Fibroblast of lung (primary cell): ENCODE measurements around the gene TPCN2. TPM values are rescaled to one million over a fixed set of nuclear protein-coding genes. Genes with fewer than 3 reads are reported as not detected.
"Not testable (repeated sequence)": the region's sequence is repeated elsewhere in the genome, so short reads cannot be mapped to it uniquely, and the experiment has no call there.

Experiments
- DNase-seq, 2 donors: peaks; one replicate each; pipeline versions ENCODE4 v3.0.0 to v3.0.0-alpha.2; 2010; ENCODE audit warnings: low read depth in 2 of 2
- H2AFZ ChIP-seq: 2 replicates; pipeline ENCODE4 v1.5.1; 2012; ENCODE audit warnings: low read length, control low read depth, inconsistent platforms
- H3K27ac ChIP-seq: 2 replicates; pipeline ENCODE4 v1.5.1; 2011; ENCODE audit warnings: low read length, control low read depth; ENCODE audit not compliant: insufficient read depth
- H3K27me3 ChIP-seq: 2 replicates; pipeline ENCODE4 v1.5.1; 2011; ENCODE audit warnings: mild to moderate bottlenecking, low read length; ENCODE audit not compliant: control insufficient read depth, insufficient read depth
- H3K36me3 ChIP-seq: 2 replicates; pipeline ENCODE4 v1.5.1; 2011; ENCODE audit warnings: low read length; ENCODE audit not compliant: control insufficient read depth, insufficient read depth
- H3K4me1 ChIP-seq: 2 replicates; pipeline ENCODE4 v1.5.1; 2011; ENCODE audit warnings: low read length; ENCODE audit not compliant: control insufficient read depth, insufficient read depth; ENCODE audit errors: extremely low read depth
- H3K4me2 ChIP-seq: 2 replicates; pipeline ENCODE4 v1.5.1; 2011; ENCODE audit warnings: low read length, control low read depth; ENCODE audit not compliant: insufficient read depth; ENCODE audit errors: extremely low read depth
- H3K4me3 ChIP-seq, 4 experiments: fragments of 200-600 bp in 1 of 4; sonication (generic) in 1 of 4; replicated peaks in 1 of 4; 2 replicates each; pipeline ENCODE4 v1.5.1; 2011 to 2016; ENCODE audit warnings: low read length in 4 of 4, low read depth in 3 of 4, mild to moderate bottlenecking in 3 of 4, control low read depth in 2 of 4, inconsistent platforms in 1 of 4, mixed read lengths in 1 of 4; ENCODE audit not compliant: insufficient read depth in 1 of 4; ENCODE audit errors: control extremely low read depth in 1 of 4
- H3K79me2 ChIP-seq: 2 replicates; pipeline ENCODE4 v1.5.1; 2012; ENCODE audit warnings: mild to moderate bottlenecking, low read length, inconsistent platforms; ENCODE audit not compliant: control insufficient read depth, insufficient read depth
- H3K9ac ChIP-seq: 2 replicates; pipeline ENCODE4 v1.5.1; 2011; ENCODE audit warnings: mild to moderate bottlenecking, low read length, control low read depth; ENCODE audit not compliant: insufficient read depth
- H3K9me3 ChIP-seq: 2 replicates; pipeline ENCODE4 v1.5.1; 2012; ENCODE audit warnings: low read depth, low read length; ENCODE audit not compliant: control insufficient read depth, insufficient read depth
- H4K20me1 ChIP-seq: 2 replicates; pipeline ENCODE4 v1.5.1; 2011; ENCODE audit warnings: low read length; ENCODE audit not compliant: control insufficient read depth, insufficient read depth; ENCODE audit errors: extremely low read depth
- EZH2 ChIP-seq: IDR thresholded peaks from 2 replicates; pipeline ENCODE4 v1.5.1; 2012; ENCODE audit warnings: low read length, control low read depth, mild to moderate bottlenecking; ENCODE audit errors: missing control alignments
- polyA plus RNA-seq, 2 donors: library from polyadenylated mRNA; depleted of rRNA in 1 of 2; stranded (reverse) in 1 of 2; unstranded in 1 of 2; fragments of >200 nt; gene quantifications; 2 replicates each; pipeline ENCODE4 v1.2.1, GENCODE V29; 2011 to 2012; ENCODE audit warnings: missing spikeins in 1 of 2
- total RNA-seq: library from RNA; depleted of rRNA; stranded (reverse); fragments of >200 nt; gene quantifications from 2 replicates; pipeline ENCODE4 v1.2.1, GENCODE V29; 2014
- TF ChIP-seq, protein P1 (sequence below), 2 donors: IDR thresholded peaks in 1 of 2; conservative IDR thresholded peaks in 1 of 2; 1 replicate in 1 of 2; 2 replicates in 1 of 2; pipeline ENCODE4 v1.5.1; 2011 to 2012; ENCODE audit warnings: low read length in 2 of 2, control low read depth in 1 of 2, inconsistent platforms in 1 of 2, low read depth in 1 of 2, mild to moderate bottlenecking in 1 of 2

Gene TPCN2
- total and polyA plus RNA-seq, 2 donors (not counting 1 experiment from before 2014, with no cell fraction given), result 9.7 to 11.7 TPM

DNA sequence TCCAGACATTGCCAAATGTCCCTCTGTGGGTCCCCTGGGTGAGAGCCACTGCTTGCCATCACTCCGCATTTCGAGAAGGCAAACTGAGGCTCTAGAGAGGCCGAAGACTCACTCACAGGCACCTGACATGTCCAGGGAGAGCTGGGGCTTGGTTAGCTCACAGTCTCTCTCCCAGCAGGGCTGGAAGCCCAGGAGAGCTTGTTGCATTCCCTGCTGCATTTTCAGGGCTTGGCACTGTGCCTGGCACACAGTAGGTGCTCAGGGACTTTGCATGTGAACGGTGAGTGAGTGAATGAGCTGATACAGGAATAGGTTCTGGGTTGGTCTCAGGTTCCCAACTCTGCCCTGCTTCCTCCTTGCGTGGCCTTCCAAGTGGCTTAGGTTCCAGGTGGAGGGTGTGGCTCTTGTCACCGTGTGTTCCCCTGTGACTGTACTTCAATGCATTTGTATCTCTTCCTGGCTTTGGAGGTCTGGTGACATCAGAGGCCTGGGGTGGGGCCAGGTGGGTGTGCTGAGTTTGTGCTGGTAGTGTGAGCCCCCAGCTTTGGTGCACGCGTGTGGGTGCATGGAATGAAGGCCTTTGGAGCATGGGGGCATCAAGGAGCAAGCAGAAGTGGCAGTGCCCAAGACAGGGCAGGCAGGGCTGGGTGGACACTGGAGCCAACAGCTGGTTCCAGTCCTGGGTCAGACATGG, 88.6 kb downstream of the TPCN2 start:
- H3K4me1 ChIP-seq, result peaks cover 3% of the 10 kb centered on the region

DNA sequence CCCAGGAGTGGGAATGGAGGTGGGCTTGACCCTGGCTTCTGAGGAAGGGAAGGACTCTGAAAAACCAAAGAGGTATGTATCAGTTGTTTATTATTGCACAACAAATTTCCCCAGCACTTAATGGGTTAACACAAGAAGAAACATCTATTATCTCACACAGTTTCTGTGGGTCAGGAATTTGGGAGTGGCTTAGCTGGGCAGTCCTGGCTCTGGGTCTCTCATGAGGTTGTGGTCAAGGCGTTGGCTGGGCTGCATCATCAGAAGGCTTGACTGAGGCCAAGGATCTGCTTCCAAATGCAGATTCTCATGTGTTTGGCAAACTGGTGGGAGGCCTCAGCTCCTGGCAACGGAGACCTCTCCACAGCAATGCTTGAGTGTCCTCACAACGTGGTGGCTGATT, 89.5 kb downstream of the TPCN2 start:
- Histone ChIP-seq H4K20me1 (no peaks in the 10 kb centered on the region), H3K9me3 (no peaks in the 10 kb centered on the region), H3K4me2 (no peak overlapping the region), H3K4me3 (no peak overlapping the region), H3K79me2 (no peaks in the 10 kb centered on the region), H3K9ac (no peak overlapping the region), H3K36me3 (no peaks in the 10 kb centered on the region), H3K27ac (no peak overlapping the region), H3K27me3 (no peaks in the 10 kb centered on the region), H3K4me1 (peaks cover 3% of the 10 kb centered on the region), H2AFZ (no peak overlapping the region)
- TF ChIP-seq, protein P1, sequence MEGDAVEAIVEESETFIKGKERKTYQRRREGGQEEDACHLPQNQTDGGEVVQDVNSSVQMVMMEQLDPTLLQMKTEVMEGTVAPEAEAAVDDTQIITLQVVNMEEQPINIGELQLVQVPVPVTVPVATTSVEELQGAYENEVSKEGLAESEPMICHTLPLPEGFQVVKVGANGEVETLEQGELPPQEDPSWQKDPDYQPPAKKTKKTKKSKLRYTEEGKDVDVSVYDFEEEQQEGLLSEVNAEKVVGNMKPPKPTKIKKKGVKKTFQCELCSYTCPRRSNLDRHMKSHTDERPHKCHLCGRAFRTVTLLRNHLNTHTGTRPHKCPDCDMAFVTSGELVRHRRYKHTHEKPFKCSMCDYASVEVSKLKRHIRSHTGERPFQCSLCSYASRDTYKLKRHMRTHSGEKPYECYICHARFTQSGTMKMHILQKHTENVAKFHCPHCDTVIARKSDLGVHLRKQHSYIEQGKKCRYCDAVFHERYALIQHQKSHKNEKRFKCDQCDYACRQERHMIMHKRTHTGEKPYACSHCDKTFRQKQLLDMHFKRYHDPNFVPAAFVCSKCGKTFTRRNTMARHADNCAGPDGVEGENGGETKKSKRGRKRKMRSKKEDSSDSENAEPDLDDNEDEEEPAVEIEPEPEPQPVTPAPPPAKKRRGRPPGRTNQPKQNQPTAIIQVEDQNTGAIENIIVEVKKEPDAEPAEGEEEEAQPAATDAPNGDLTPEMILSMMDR (conservative IDR thresholded peaks at IDR 0.05 in 1 of 2, IDR thresholded peaks at IDR 0.05 in 1 of 2; ENCODE audit: low read depth in 1 of 2, low read length in 2 of 2), result no peak
- no peak for TF ChIP-seq EZH2
- peak; percentile 70 to 91 for DNase-seq

More for the DNA sequence above, 88.6 kb downstream of the TPCN2 start:
- Histone ChIP-seq H3K27ac (no peak overlapping the region), H3K27me3 (no peaks in the 10 kb centered on the region), H3K79me2 (no peaks in the 10 kb centered on the region), H3K9ac (no peak overlapping the region), H3K9me3 (no peaks in the 10 kb centered on the region), H2AFZ (no peak overlapping the region), H3K4me3 (no peak overlapping the region), H4K20me1 (no peaks in the 10 kb centered on the region), H3K4me2 (no peak overlapping the region), H3K36me3 (no peaks in the 10 kb centered on the region)
- no peak for TF ChIP-seq EZH2
- TF ChIP-seq, protein P1 (conservative IDR thresholded peaks at IDR 0.05 in 1 of 2, IDR thresholded peaks at IDR 0.05 in 1 of 2; ENCODE audit: low read depth in 1 of 2, low read length in 2 of 2), result no peak
- DNase-seq, result no peak

- not testable (repeated sequence) for H3K27ac ChIP-seq, H3K4me1 ChIP-seq, H4K20me1 ChIP-seq, DNase-seq, H2AFZ ChIP-seq, H3K4me3 ChIP-seq, H3K27me3 ChIP-seq, H3K9ac ChIP-seq, H3K4me2 ChIP-seq, H3K9me3 ChIP-seq, H3K36me3 ChIP-seq, H3K79me2 ChIP-seq
Measured at GRCh38 chr11:69140161-69140560, 91.4 kb downstream of the TPCN2 start.
